HG03135 (cell line): Measurements from ENCODE around the gene ETV7.
"Not testable (repeated sequence)": the region's sequence is repeated elsewhere in the genome, so short reads cannot be mapped to it uniquely, and the experiment has no call there.

Experiments
- ATAC-seq: cut with Tn5 transposase; IDR thresholded peaks from one replicate; pipeline ENCODE4 v1.9.1; 2021; ENCODE audit warnings: mild to moderate bottlenecking, moderate library complexity; ENCODE audit not compliant: unreplicated experiment

ETV7 gene

GRCh38 chr6:36343109-36343680, 44.3 kb downstream of the ETV7 start:
- no peak for ATAC-seq

GRCh38 chr6:36340618-36341454, 46.6 kb downstream of the ETV7 start:
- no peak for ATAC-seq

- no peak for ATAC-seq
Measured at GRCh38 chr6:36340306-36340617, 47.2 kb downstream of the ETV7 start.

GRCh38 chr6:36339146-36339545, 48.3 kb downstream of the ETV7 start:
- ATAC-seq = no peak

GRCh38 chr6:36338223-36338622, 49.2 kb downstream of the ETV7 start:
- ATAC-seq = not testable (repeated sequence)

GRCh38 chr6:36337814-36338213, 49.7 kb downstream of the ETV7 start:
- ATAC-seq = no peak

- no peak for ATAC-seq
Measured at GRCh38 chr6:36336779-36337241, 50.7 kb downstream of the ETV7 start, which contains the start of gene BNIP5. Gene BNIP5 (minus strand): TSS chr6:36336888. CDS start chr6:36330690, 6,198 bp downstream.

GRCh38 chr6:36336208-36336710, 51.2 kb downstream of the ETV7 start:
- ATAC-seq = no peak

- no peak for ATAC-seq
Measured at GRCh38 chr6:36335465-36336207, 51.8 kb downstream of the ETV7 start.

- no peak for ATAC-seq
Measured at GRCh38 chr6:36334832-36335459, 52.5 kb downstream of the ETV7 start.

GRCh38 chr6:36333931-36334725, 53.3 kb downstream of the ETV7 start:
- no peak for ATAC-seq

- no peak for ATAC-seq
Measured at GRCh38 chr6:36333171-36333895, 54.1 kb downstream of the ETV7 start.

- no peak for ATAC-seq
Measured at GRCh38 chr6:36331381-36331780, 56.1 kb downstream of the ETV7 start.

GRCh38 chr6:36330366-36330765, 57.1 kb downstream of the ETV7 start:
- no peak for ATAC-seq

GRCh38 chr6:36329798-36330291, 57.6 kb downstream of the ETV7 start:
- no peak for ATAC-seq

GRCh38 chr6:36328600-36328999, 58.9 kb downstream of the ETV7 start:
- ATAC-seq = no peak

GRCh38 chr6:36327919-36328236, 59.6 kb downstream of the ETV7 start:
- no peak for ATAC-seq

- no peak for ATAC-seq
Measured at GRCh38 chr6:36327226-36327918, 60.1 kb downstream of the ETV7 start.
